Neural cell (in vitro differentiated cells): ENCODE data around the gene MAD1L1. TPM values are rescaled to one million over a fixed set of nuclear protein-coding genes. Genes with fewer than 3 reads are reported as not detected.

ENCODE experiments used
- H2AFZ ChIP-seq: fragments of 200-600, 300-800 bp; sonication (generic), shearing (Covaris generic); 2 replicates; pipeline ENCODE4 v1.6.0; 2014; ENCODE audit warnings: low read depth, mild to moderate bottlenecking, antibody characterized with exemption, low read length, moderate library complexity
- H3F3A ChIP-seq: fragments of 200-600 bp; shearing (Covaris generic); 2 replicates; pipeline ENCODE4 v1.6.1; 2016; ENCODE audit warnings: mild to moderate bottlenecking, moderate library complexity, mixed read lengths, antibody characterized with exemption, low read length; ENCODE audit not compliant: insufficient read depth, poor library complexity, severe bottlenecking
- H3K27ac ChIP-seq: fragments of 200-600, 300-800 bp; sonication (generic), shearing (Covaris generic); 2 replicates; pipeline ENCODE4 v1.5.1; 2014; ENCODE audit warnings: mild to moderate bottlenecking, low read length, moderate library complexity
- H3K27me3 ChIP-seq: fragments of 300-800, 200-600 bp; sonication (generic), shearing (Covaris generic); 2 replicates; pipeline ENCODE4 v1.6.0; 2014; ENCODE audit warnings: mild to moderate bottlenecking, low read depth, low read length, moderate library complexity; ENCODE audit not compliant: insufficient read depth
- H3K36me3 ChIP-seq: fragments of 300-800, 200-600 bp; sonication (generic), shearing (Covaris generic); 2 replicates; pipeline ENCODE4 v1.5.1; 2014; ENCODE audit warnings: mild to moderate bottlenecking, antibody characterized with exemption, low read length, moderate library complexity; ENCODE audit not compliant: insufficient read depth
- H3K4me2 ChIP-seq: fragments of 300-800, 200-600 bp; sonication (generic), shearing (Covaris generic); 2 replicates; pipeline ENCODE4 v1.6.0; 2014; ENCODE audit warnings: mild to moderate bottlenecking, low read length
- H3K4me3 ChIP-seq: fragments of 300-800, 200-600 bp; sonication (generic), shearing (Covaris generic); 2 replicates; pipeline ENCODE4 v1.5.1; 2014; ENCODE audit warnings: mild to moderate bottlenecking, low read length, moderate library complexity
- H3K79me2 ChIP-seq: fragments of 200-600 bp; shearing (Covaris generic); replicated peaks from 2 replicates; pipeline ENCODE4 v1.6.0; 2014; ENCODE audit warnings: mild to moderate bottlenecking, low read length, moderate library complexity; ENCODE audit not compliant: insufficient read depth
- H3K9ac ChIP-seq: fragments of 300-800, 200-600 bp; sonication (generic), shearing (Covaris generic); 2 replicates; pipeline ENCODE4 v1.6.1; 2016; ENCODE audit warnings: mild to moderate bottlenecking, low read length, mixed read lengths
- H3K9me2 ChIP-seq: fragments of 200-600 bp; shearing (Covaris generic); 2 replicates; pipeline ENCODE4 v1.6.1; 2016; ENCODE audit warnings: mild to moderate bottlenecking, low read length, mixed read lengths; ENCODE audit not compliant: insufficient read depth
- H3K9me3 ChIP-seq: fragments of 200-600, 300-800 bp; sonication (generic), shearing (Covaris generic); 2 replicates; pipeline ENCODE4 v1.6.1; 2016; ENCODE audit warnings: mild to moderate bottlenecking, mixed run types, low read length, moderate library complexity, mixed read lengths
- H4K20me1 ChIP-seq: fragments of 200-600 bp; shearing (Covaris generic); 2 replicates; pipeline ENCODE4 v1.6.1; 2016; ENCODE audit warnings: mild to moderate bottlenecking, mixed run types; ENCODE audit not compliant: insufficient read depth
- EP300 ChIP-seq: fragments of 450-650 bp; conservative IDR thresholded peaks from 2 replicates; pipeline ENCODE4 v1.6.1; 2014; ENCODE audit warnings: antibody characterized with exemption, mild to moderate bottlenecking, moderate library complexity; ENCODE audit not compliant: poor library complexity, severe bottlenecking
- EZH2 ChIP-seq: fragments of 200-600, 300-800 bp; shearing (Covaris generic), sonication (generic); IDR thresholded peaks from 2 replicates; pipeline ENCODE4 v1.6.1; 2014; ENCODE audit warnings: antibody characterized with exemption, low read length, borderline replicate concordance, mild to moderate bottlenecking; ENCODE audit not compliant: insufficient read depth, poor library complexity, severe bottlenecking
- MXI1 ChIP-seq: fragments of 450-650 bp; conservative IDR thresholded peaks from 2 replicates; pipeline ENCODE4 v1.6.1; 2014; ENCODE audit warnings: antibody characterized with exemption, mild to moderate bottlenecking; ENCODE audit not compliant: poor library complexity, severe bottlenecking
- POLR2AphosphoS5 ChIP-seq: IDR thresholded peaks from 2 replicates; pipeline ENCODE4 v1.6.1; 2012
- RAD21 ChIP-seq: fragments of 450-650 bp; conservative IDR thresholded peaks from 2 replicates; pipeline ENCODE4 v1.6.1; 2014; ENCODE audit warnings: antibody characterized with exemption, mild to moderate bottlenecking, moderate library complexity
- SMC3 ChIP-seq: fragments of 450-650 bp; conservative IDR thresholded peaks from 2 replicates; pipeline ENCODE4 v1.6.1; 2014; ENCODE audit warnings: antibody characterized with exemption, mild to moderate bottlenecking, moderate library complexity; ENCODE audit not compliant: poor library complexity
- TAF1 ChIP-seq: IDR thresholded peaks from 2 replicates; pipeline ENCODE4 v1.6.1; 2012; ENCODE audit warnings: low read depth
- polyA plus RNA-seq: library from polyadenylated mRNA; depleted of rRNA; stranded (reverse); fragments of >200 nt; gene quantifications from 2 replicates; pipeline ENCODE4 v1.2.3, GENCODE V29; 2014
- TF ChIP-seq, protein P1 (sequence below): fragments of 450-650 bp; IDR thresholded peaks from 2 replicates; pipeline ENCODE4 v1.5.1; 2014; ENCODE audit warnings: antibody characterized with exemption, mild to moderate bottlenecking, moderate library complexity; ENCODE audit not compliant: poor library complexity, severe bottlenecking
- TF ChIP-seq, protein P2 (sequence below): IDR thresholded peaks from 2 replicates; pipeline ENCODE4 v1.6.1; 2012; ENCODE audit warnings: borderline replicate concordance

Gene MAD1L1
- polyA plus RNA-seq, 1 donor from 2014 or later: 31.4 TPM

DNA sequence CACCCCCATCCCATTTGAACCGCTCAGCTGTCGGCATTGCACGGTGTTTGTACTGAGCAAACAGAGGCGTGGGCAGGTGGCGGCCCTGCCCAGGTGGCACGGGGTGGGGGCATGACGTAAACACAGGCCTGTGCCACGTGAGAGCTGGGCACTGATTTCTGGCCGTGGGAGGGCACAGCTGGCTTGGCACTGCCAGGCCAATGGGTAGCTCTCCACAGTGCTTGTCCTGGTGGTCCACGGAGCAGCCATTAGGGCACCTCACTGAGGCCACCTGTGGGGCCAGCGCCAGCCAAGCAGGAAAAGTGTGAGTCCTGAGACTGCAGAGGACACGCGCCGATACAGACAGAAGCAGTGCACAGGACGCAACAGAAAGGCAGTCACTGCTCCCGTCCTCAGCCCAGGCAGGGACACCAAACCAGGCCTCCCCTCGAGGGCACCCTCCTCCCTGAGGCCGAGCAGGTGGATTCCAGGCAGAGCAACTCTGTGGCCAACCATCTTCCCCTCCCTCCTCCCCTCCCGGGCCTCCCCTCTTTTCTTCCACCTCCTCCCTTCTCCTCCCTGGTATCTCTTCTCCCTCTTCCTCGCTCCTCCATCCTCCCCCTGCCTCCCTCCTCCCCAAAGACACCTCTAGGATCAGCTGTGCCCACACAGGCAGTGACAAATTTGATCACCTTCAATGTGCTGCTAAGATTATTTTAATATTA lies 303.9 kb downstream of the MAD1L1 start:
- TF ChIP-seq TAF1 (no peak), RAD21 (no peak), EP300 (no peak), EZH2 (no peak), MXI1 (no peak), SMC3 (no peak), POLR2AphosphoS5 (no peak)
- TF ChIP-seq, protein P1, sequence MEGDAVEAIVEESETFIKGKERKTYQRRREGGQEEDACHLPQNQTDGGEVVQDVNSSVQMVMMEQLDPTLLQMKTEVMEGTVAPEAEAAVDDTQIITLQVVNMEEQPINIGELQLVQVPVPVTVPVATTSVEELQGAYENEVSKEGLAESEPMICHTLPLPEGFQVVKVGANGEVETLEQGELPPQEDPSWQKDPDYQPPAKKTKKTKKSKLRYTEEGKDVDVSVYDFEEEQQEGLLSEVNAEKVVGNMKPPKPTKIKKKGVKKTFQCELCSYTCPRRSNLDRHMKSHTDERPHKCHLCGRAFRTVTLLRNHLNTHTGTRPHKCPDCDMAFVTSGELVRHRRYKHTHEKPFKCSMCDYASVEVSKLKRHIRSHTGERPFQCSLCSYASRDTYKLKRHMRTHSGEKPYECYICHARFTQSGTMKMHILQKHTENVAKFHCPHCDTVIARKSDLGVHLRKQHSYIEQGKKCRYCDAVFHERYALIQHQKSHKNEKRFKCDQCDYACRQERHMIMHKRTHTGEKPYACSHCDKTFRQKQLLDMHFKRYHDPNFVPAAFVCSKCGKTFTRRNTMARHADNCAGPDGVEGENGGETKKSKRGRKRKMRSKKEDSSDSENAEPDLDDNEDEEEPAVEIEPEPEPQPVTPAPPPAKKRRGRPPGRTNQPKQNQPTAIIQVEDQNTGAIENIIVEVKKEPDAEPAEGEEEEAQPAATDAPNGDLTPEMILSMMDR: no peak
- TF ChIP-seq, protein P2, sequence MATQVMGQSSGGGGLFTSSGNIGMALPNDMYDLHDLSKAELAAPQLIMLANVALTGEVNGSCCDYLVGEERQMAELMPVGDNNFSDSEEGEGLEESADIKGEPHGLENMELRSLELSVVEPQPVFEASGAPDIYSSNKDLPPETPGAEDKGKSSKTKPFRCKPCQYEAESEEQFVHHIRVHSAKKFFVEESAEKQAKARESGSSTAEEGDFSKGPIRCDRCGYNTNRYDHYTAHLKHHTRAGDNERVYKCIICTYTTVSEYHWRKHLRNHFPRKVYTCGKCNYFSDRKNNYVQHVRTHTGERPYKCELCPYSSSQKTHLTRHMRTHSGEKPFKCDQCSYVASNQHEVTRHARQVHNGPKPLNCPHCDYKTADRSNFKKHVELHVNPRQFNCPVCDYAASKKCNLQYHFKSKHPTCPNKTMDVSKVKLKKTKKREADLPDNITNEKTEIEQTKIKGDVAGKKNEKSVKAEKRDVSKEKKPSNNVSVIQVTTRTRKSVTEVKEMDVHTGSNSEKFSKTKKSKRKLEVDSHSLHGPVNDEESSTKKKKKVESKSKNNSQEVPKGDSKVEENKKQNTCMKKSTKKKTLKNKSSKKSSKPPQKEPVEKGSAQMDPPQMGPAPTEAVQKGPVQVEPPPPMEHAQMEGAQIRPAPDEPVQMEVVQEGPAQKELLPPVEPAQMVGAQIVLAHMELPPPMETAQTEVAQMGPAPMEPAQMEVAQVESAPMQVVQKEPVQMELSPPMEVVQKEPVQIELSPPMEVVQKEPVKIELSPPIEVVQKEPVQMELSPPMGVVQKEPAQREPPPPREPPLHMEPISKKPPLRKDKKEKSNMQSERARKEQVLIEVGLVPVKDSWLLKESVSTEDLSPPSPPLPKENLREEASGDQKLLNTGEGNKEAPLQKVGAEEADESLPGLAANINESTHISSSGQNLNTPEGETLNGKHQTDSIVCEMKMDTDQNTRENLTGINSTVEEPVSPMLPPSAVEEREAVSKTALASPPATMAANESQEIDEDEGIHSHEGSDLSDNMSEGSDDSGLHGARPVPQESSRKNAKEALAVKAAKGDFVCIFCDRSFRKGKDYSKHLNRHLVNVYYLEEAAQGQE: no peak
- Histone ChIP-seq H3F3A (no peaks in the 10 kb centered on the region), H3K79me2 (no peaks in the 10 kb centered on the region), H4K20me1 (no peaks in the 10 kb centered on the region), H3K36me3 (no peaks in the 10 kb centered on the region), H3K9ac (no peak overlapping the region), H3K9me3 (no peaks in the 10 kb centered on the region), H3K4me2 (no peak overlapping the region), H3K9me2 (no peaks in the 10 kb centered on the region), H3K4me3 (no peak overlapping the region), H3K27ac (no peak overlapping the region), H2AFZ (no peak overlapping the region), H3K27me3 (no peaks in the 10 kb centered on the region)

DNA sequence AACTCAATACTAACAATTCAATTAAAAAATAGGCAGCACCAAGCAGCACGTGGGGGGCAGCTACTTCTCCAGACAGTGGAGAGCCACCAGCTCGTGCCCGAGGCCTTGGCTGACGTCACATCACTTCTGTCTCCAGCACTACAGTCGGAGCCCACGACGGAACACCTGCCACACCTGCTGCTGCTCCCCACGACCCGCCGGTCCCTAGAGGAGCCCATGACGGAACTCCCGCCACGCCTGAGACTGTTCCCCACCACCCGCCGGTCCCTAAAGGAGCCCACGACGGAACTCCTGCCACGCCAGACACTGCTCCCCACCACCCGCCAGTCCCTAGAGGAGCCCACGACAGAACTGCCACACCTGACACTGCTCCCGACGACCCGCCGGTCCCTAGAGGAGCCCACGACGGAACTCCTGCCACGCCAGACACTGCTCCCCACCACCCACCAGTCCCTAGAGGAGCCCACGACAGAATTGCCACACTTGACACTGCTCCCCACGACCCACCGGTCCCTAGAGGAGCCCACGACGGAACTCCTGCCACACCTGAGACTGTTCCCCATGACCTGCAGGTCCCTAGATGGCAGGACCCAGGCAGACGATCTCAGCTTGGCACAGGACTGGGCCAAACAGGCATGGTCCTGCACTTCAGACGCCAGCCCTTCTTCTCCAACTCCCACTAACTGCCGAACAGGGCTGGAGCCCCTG lies 304.7 kb downstream of the MAD1L1 start:
- Histone ChIP-seq H3K27ac (no peak overlapping the region), H4K20me1 (no peaks in the 10 kb centered on the region), H3K4me2 (no peak overlapping the region), H3K9me3 (no peaks in the 10 kb centered on the region), H2AFZ (no peak overlapping the region), H3K27me3 (no peaks in the 10 kb centered on the region), H3K79me2 (no peaks in the 10 kb centered on the region), H3F3A (no peaks in the 10 kb centered on the region), H3K9me2 (no peaks in the 10 kb centered on the region), H3K9ac (no peak overlapping the region), H3K4me3 (no peak overlapping the region), H3K36me3 (no peaks in the 10 kb centered on the region)
- TF ChIP-seq EZH2 (no peak), POLR2AphosphoS5 (no peak), MXI1 (no peak), EP300 (no peak), SMC3 (no peak), TAF1 (no peak), RAD21 (no peak)
- TF ChIP-seq, protein P1: no peak
- TF ChIP-seq, protein P2: no peak
